ENCODE results near the gene BOLA3. TPM values are rescaled to one million over a fixed set of nuclear protein-coding genes. Genes with fewer than 3 reads are reported as not detected.

Gene BOLA3
- total and polyA plus RNA-seq, 10 of the 15 experiments (the other 5 are each of a cell fraction or from before 2014, with no cell fraction given): 62.6 to 300 (median 134) TPM

- no peak for TF ChIP-seq ZBTB33 (IDR thresholded peaks at IDR 0.05)
- TF ChIP-seq FOXK2 (IDR thresholded peaks at IDR 0.05): no peak
- TF ChIP-seq RCOR1 (conservative IDR thresholded peaks at IDR 0.05; ENCODE audit: low read depth, low read length): no peak
- TF ChIP-seq SMC3 (IDR thresholded peaks at IDR 0.05; ENCODE audit: borderline replicate concordance, low read length): peak; percentile 25; the same call in 1 of the 2 replicates
- no peak for TF ChIP-seq PBX3 (IDR thresholded peaks at IDR 0.05; ENCODE audit: insufficient replicate concordance, low read depth, low read length)
- TF ChIP-seq RAD21 (IDR thresholded peaks at IDR 0.05; ENCODE audit: insufficient read depth, low read depth, low read length): no peak
- peak; percentile 79; the same call in 1 of the 2 replicates for TF ChIP-seq DPF2 (IDR thresholded peaks at IDR 0.05)
- no peak for TF ChIP-seq SREBF1 (IDR thresholded peaks at IDR 0.05; ENCODE audit: low read length)
- TF ChIP-seq PKNOX1 (IDR thresholded peaks at IDR 0.05): no peak
- TF ChIP-seq ZNF24 (IDR thresholded peaks at IDR 0.05): 0 out of 2 replicates have a peak, but pooled peaks have one; percentile 26
- peak in 1 of 2 experiments; percentile 36; a peak in 1 of 4 replicates for TF ChIP-seq BHLHE40 (IDR thresholded peaks at IDR 0.05; ENCODE audit: borderline replicate concordance in 1 of 2, low read depth in 2 of 2, low read length in 1 of 2)
- TF ChIP-seq CEBPB (IDR thresholded peaks at IDR 0.05; ENCODE audit: borderline replicate concordance in 1 of 2, low read depth in 2 of 2, low read length in 2 of 2): no peak
- TF ChIP-seq CREM (IDR thresholded peaks at IDR 0.05; ENCODE audit: low read depth): no peak
- peak; percentile 83 for TF ChIP-seq MLLT1 (IDR thresholded peaks at IDR 0.05)
- no peak for TF ChIP-seq ZNF592 (IDR thresholded peaks at IDR 0.05)
- no peak for TF ChIP-seq MYB (IDR thresholded peaks at IDR 0.05; ENCODE audit: borderline replicate concordance, low read depth, low read length)
- TF ChIP-seq STAT3 (IDR thresholded peaks at IDR 0.05; ENCODE audit: low read depth, low read length): 0 out of 2 replicates have a peak, but pooled peaks have one; percentile 40
- TF ChIP-seq NFIC (IDR thresholded peaks at IDR 0.05; ENCODE audit: low read depth, low read length): peak; percentile 64
- peak; percentile 48; the same call in 1 of the 2 replicates for TF ChIP-seq POLR2AphosphoS5 (IDR thresholded peaks at IDR 0.05; ENCODE audit: low read length)
- no peak for TF ChIP-seq SIX5 (IDR thresholded peaks at IDR 0.05; ENCODE audit: low read depth, low read length, severe bottlenecking)
Measured at GRCh38 chr2:74181739-74182138, 34.0 kb upstream of the BOLA3 start (continued).
